Tibial artery (tissue), 4 donors: ENCODE data around the gene MAPK1.
"Not testable (repeated sequence)": the region's sequence is repeated elsewhere in the genome, so short reads cannot be mapped to it uniquely, and the experiment has no call there.

ENCODE experiments used
- DNase-seq, 2 donors: peaks; one replicate each; pipeline ENCODE4 v3.0.0-alpha.2; 2019
- H3K27ac ChIP-seq, 2 donors: fragments of 200-600 bp; sonication (generic) in 1 of 2; 1 replicate in 1 of 2; 2 replicates in 1 of 2; pipeline ENCODE4 v1.5.1; 2018 to 2019; ENCODE audit warnings: mild to moderate bottlenecking in 1 of 2
- H3K27me3 ChIP-seq, 2 donors: fragments of 200-600 bp; sonication (generic) in 1 of 2; one replicate each; pipeline versions ENCODE4 v1.5.1 to v1.6.0; 2016 to 2019
- H3K36me3 ChIP-seq, 3 donors: fragments of 200-600 bp; sonication (generic) in 2 of 3; one replicate each; pipeline ENCODE4 v1.5.1; 2016 to 2019; ENCODE audit warnings: mild to moderate bottlenecking in 2 of 3
- H3K4me1 ChIP-seq, 4 donors: fragments of 200-600 bp; sonication (generic) in 2 of 4; 1 replicate in 3 of 4; 2 replicates in 1 of 4; pipeline ENCODE4 v1.5.1; 2016 to 2019
- H3K4me3 ChIP-seq, 2 donors: fragments of 200-600 bp; sonication (generic) in 1 of 2; 1 replicate in 1 of 2; 2 replicates in 1 of 2; pipeline ENCODE4 v1.5.1; 2018 to 2019; ENCODE audit warnings: mild to moderate bottlenecking in 2 of 2
- H3K9me3 ChIP-seq, 3 donors: fragments of 200-600 bp; sonication (generic) in 1 of 3; one replicate each; pipeline ENCODE4 v1.5.1; 2016 to 2019
- CTCF ChIP-seq, 2 experiments: fragments of 200-600 bp in 1 of 2; fragments of 450-650 bp in 1 of 2; IDR thresholded peaks; one replicate each; pipeline ENCODE4 v1.5.1; 2017 to 2019; ENCODE audit warnings: antibody characterized with exemption in 2 of 2, mild to moderate bottlenecking in 1 of 2, moderate library complexity in 1 of 2
- intact Hi-C: fragments of 100-400 bp; cut with DNase I; formaldehyde crosslinking; loops from one replicate; pipeline ENCODE4 v1.15.0; 2023; ENCODE audit warnings: low total_unique reads

Gene MAPK1

GRCh38 chr22:21841422-21841821 is 26.0 kb downstream of the MAPK1 start:
- Histone ChIP-seq H3K27me3 (no peaks in the 10 kb centered on the region), H3K4me1 (peaks cover 0 to 59% (median 28%) of the 10 kb centered on the region in 4 donors), H3K27ac (no peak overlapping the region), H3K9me3 (no peaks in the 10 kb centered on the region), H3K4me3 (no peak overlapping the region), H3K36me3 (no peaks in the 10 kb centered on the region)
- TF ChIP-seq CTCF (IDR thresholded peaks at IDR 0.05) = no peak
- no peak for DNase-seq
- intact Hi-C loops = no loop called here

GRCh38 chr22:21840236-21840823 is 27.1 kb downstream of the MAPK1 start:
- Histone ChIP-seq H3K4me3 (no peak overlapping the region), H3K36me3 (no peaks in the 10 kb centered on the region), H3K9me3 (no peaks in the 10 kb centered on the region), H3K27me3 (no peaks in the 10 kb centered on the region), H3K27ac (no peak overlapping the region), H3K4me1 (peaks cover 0 to 59% (median 32%) of the 10 kb centered on the region in 4 donors)
- intact Hi-C loops = no loop called here
- TF ChIP-seq CTCF (IDR thresholded peaks at IDR 0.05) = no peak
- DNase-seq = no peak

- no peak overlapping the region for H3K27ac ChIP-seq
- no peak for DNase-seq
- no peaks in the 10 kb centered on the region for H3K27me3 ChIP-seq
- H3K4me3 ChIP-seq = no peak overlapping the region
- peaks cover 0 to 59% (median 32%) of the 10 kb centered on the region in 4 donors for H3K4me1 ChIP-seq
- no peak for TF ChIP-seq CTCF (IDR thresholded peaks at IDR 0.05)
- H3K9me3 ChIP-seq = no peaks in the 10 kb centered on the region
- intact Hi-C loops = no loop called here
- no peaks in the 10 kb centered on the region for H3K36me3 ChIP-seq
Observed at GRCh38 chr22:21839765-21840140, 27.7 kb downstream of the MAPK1 start.

GRCh38 chr22:21839104-21839764 is 28.2 kb downstream of the MAPK1 start:
- H3K27me3 ChIP-seq, H3K36me3 ChIP-seq, H3K4me3 ChIP-seq, DNase-seq, H3K9me3 ChIP-seq, intact Hi-C loops: not testable (repeated sequence)
- Histone ChIP-seq H3K4me1 (peaks cover 0 to 60% (median 32%) of the 10 kb centered on the region in 4 donors), H3K27ac (peak overlapping the region in 1 of 2 donors; percentile 54)

- DNase-seq = no peak
- Histone ChIP-seq H3K27ac (peak overlapping the region; percentile 54 to 71), H3K36me3 (no peaks in the 10 kb centered on the region), H3K27me3 (no peaks in the 10 kb centered on the region), H3K9me3 (no peaks in the 10 kb centered on the region), H3K4me3 (no peak overlapping the region), H3K4me1 (peaks cover 0 to 56% (median 28%) of the 10 kb centered on the region in 4 donors)
- intact Hi-C loops = no loop called here
- TF ChIP-seq CTCF (IDR thresholded peaks at IDR 0.05) = no peak
Observed at GRCh38 chr22:21837248-21837979, 30.0 kb downstream of the MAPK1 start.

GRCh38 chr22:21836486-21836885 is 31.0 kb downstream of the MAPK1 start:
- H3K4me3 ChIP-seq, H3K27me3 ChIP-seq, H3K9me3 ChIP-seq, DNase-seq, intact Hi-C loops, H3K36me3 ChIP-seq: not testable (repeated sequence)
- H3K27ac ChIP-seq = peak overlapping the region; percentile 54 to 71
- H3K4me1 ChIP-seq = peaks cover 0 to 63% (median 31%) of the 10 kb centered on the region in 4 donors
